Karpas-422 (cell line): ENCODE data around the gene PYCARD. TPM values are rescaled to one million over a fixed set of nuclear protein-coding genes. Genes with fewer than 3 reads are reported as not detected.

ENCODE experiments used
- DNase-seq: peaks from one replicate; pipeline ENCODE4 v3.0.0-alpha.2; 2015
- H2AFZ ChIP-seq: fragments of 200-600 bp; sonication (generic); 2 replicates; pipeline ENCODE4 v1.6.1; 2014; ENCODE audit warnings: antibody characterized with exemption, low read length, mixed read lengths
- H3K27ac ChIP-seq: fragments of 200-600 bp; sonication (generic); 2 replicates; pipeline ENCODE4 v1.5.1; 2014; ENCODE audit warnings: mild to moderate bottlenecking, low read length, moderate library complexity
- H3K27me3 ChIP-seq: fragments of 200-600 bp; sonication (generic); 2 replicates; pipeline ENCODE4 v1.6.1; 2014; ENCODE audit warnings: low read length, mixed read lengths
- H3K36me3 ChIP-seq: fragments of 200-600 bp; sonication (generic); 2 replicates; pipeline ENCODE4 v1.6.1; 2014; ENCODE audit warnings: low read length, mixed read lengths; ENCODE audit not compliant: insufficient read depth
- H3K4me1 ChIP-seq: fragments of 200-600 bp; sonication (generic); 2 replicates; pipeline ENCODE4 v1.6.1; 2014; ENCODE audit warnings: mild to moderate bottlenecking, low read length, mixed read lengths
- H3K4me2 ChIP-seq: fragments of 200-600 bp; sonication (generic); 2 replicates; pipeline ENCODE4 v1.6.1; 2014; ENCODE audit warnings: low read length, low read depth, mild to moderate bottlenecking; ENCODE audit not compliant: poor library complexity, severe bottlenecking
- H3K4me3 ChIP-seq: fragments of 200-600 bp; sonication (generic); 2 replicates; pipeline ENCODE4 v1.5.1; 2014; ENCODE audit warnings: mild to moderate bottlenecking, antibody characterized with exemption, low read length, mixed read lengths
- H3K79me2 ChIP-seq: fragments of 200-600 bp; sonication (generic); 2 replicates; pipeline ENCODE4 v1.6.1; 2014; ENCODE audit warnings: mild to moderate bottlenecking, low read length, mixed read lengths
- H3K9ac ChIP-seq: fragments of 200-600 bp; sonication (generic); 2 replicates; pipeline ENCODE4 v1.6.0; 2014; ENCODE audit warnings: low read length
- H3K9me2 ChIP-seq: fragments of 200-600 bp; sonication (generic), shearing (Covaris generic); replicated peaks from 2 replicates; pipeline ENCODE4 v1.6.0; 2014; ENCODE audit warnings: mild to moderate bottlenecking, low read length, moderate library complexity; ENCODE audit not compliant: insufficient read depth
- H3K9me3 ChIP-seq: fragments of 300-700, 200-600 bp; sonication (generic); 2 replicates; pipeline ENCODE4 v1.6.1; 2014; ENCODE audit warnings: low read length, mixed read lengths
- H4K20me1 ChIP-seq: fragments of 200-600 bp; sonication (generic); 2 replicates; pipeline ENCODE4 v1.6.1; 2014; ENCODE audit warnings: mild to moderate bottlenecking, antibody characterized with exemption, low read length, low read depth; ENCODE audit not compliant: insufficient read depth
- small RNA-seq: library from RNA; depleted of rRNA; stranded (forward); fragments of <200 nt; gene quantifications from one replicate; pipeline ENCODE3, GENCODE V24; 2014
- total RNA-seq: library from RNA; depleted of rRNA; stranded (reverse); fragments of >200 nt; shearing (Covaris generic); gene quantifications from 2 replicates; pipeline ENCODE4 v1.2.3, GENCODE V29; 2014; ENCODE audit warnings: low replicate concordance; rRNA removed

PYCARD gene
- total RNA-seq, 1 experiment from 2014 or later, result 78.0 TPM

GRCh38 chr16:31168848-31169247 is 33.7 kb downstream of the PYCARD start:
- Histone ChIP-seq H3K4me1 (no peaks in the 10 kb centered on the region), H3K9me3 (no peaks in the 10 kb centered on the region), H3K9me2 (no peaks in the 10 kb centered on the region), H3K79me2 (no peaks in the 10 kb centered on the region), H3K27ac (no peak overlapping the region), H3K9ac (no peak overlapping the region), H2AFZ (no peak overlapping the region), H4K20me1 (no peaks in the 10 kb centered on the region), H3K27me3 (no peaks in the 10 kb centered on the region), H3K4me3 (no peak overlapping the region), H3K36me3 (no peaks in the 10 kb centered on the region), H3K4me2 (no peak overlapping the region)
- DNase-seq, result peak; percentile 22

GRCh38 chr16:31167315-31167714 is 35.2 kb downstream of the PYCARD start:
- Histone ChIP-seq H3K4me2 (no peak overlapping the region), H3K4me1 (no peaks in the 10 kb centered on the region), H3K9ac (no peak overlapping the region), H3K27me3 (no peaks in the 10 kb centered on the region), H4K20me1 (no peaks in the 10 kb centered on the region), H3K4me3 (no peak overlapping the region), H2AFZ (no peak overlapping the region), H3K9me2 (no peaks in the 10 kb centered on the region), H3K27ac (no peak overlapping the region), H3K79me2 (no peaks in the 10 kb centered on the region), H3K9me3 (no peaks in the 10 kb centered on the region), H3K36me3 (no peaks in the 10 kb centered on the region)
- DNase-seq, result peak; percentile 10

GRCh38 chr16:31157136-31157535 is 45.4 kb downstream of the PYCARD start:
- Histone ChIP-seq H2AFZ (no peak overlapping the region), H3K27me3 (no peaks in the 10 kb centered on the region)

More at GRCh38 chr16:31157136-31157535, 45.4 kb downstream of the PYCARD start:
- Histone ChIP-seq H3K36me3 (no peaks in the 10 kb centered on the region), H4K20me1 (no peaks in the 10 kb centered on the region), H3K4me2 (no peak overlapping the region), H3K9ac (no peak overlapping the region), H3K9me2 (no peaks in the 10 kb centered on the region), H3K79me2 (no peaks in the 10 kb centered on the region), H3K9me3 (no peaks in the 10 kb centered on the region), H3K4me3 (no peak overlapping the region), H3K4me1 (no peaks in the 10 kb centered on the region), H3K27ac (no peak overlapping the region)
- no peak for DNase-seq

Small RNAs within 50 kb of the gene (small RNA-seq; reads per million reads assigned to genes)
- gene AC009088.4 (not detected), gene NDUFA3P6 (not detected)

Other genes with a start within 250 kb of the PYCARD start
- gene SETD1A, start 245.0 kb downstream of the PYCARD start, total RNA-seq, result 3.8 and 4.3 TPM in 2 replicates
- gene HSD3B7, start 217.6 kb downstream of the PYCARD start, total RNA-seq, result 0.65 and 2.7 TPM in 2 replicates
- gene STX1B, start 192.1 kb downstream of the PYCARD start, total RNA-seq, result 0.07 and 0.11 TPM in 2 replicates
- gene STX4, start 169.2 kb downstream of the PYCARD start, total RNA-seq, result 16.6 and 16.7 TPM in 2 replicates
- gene ZNF668, start 128.5 kb downstream of the PYCARD start, total RNA-seq, result 6.0 and 7.7 TPM in 2 replicates
- 22.0 and 23.3 TPM in 2 replicates for gene ZNF646, start 128.3 kb downstream of the PYCARD start, total RNA-seq
- gene PRSS53, start 113.8 kb downstream of the PYCARD start, total RNA-seq, result 3.2 and 4.0 TPM in 2 replicates
- 70.2 and 93.9 TPM in 2 replicates for gene VKORC1, start 108.0 kb downstream of the PYCARD start, total RNA-seq
- 28.4 and 37.5 TPM in 2 replicates for gene BCKDK, start 94.4 kb downstream of the PYCARD start, total RNA-seq
- 37.2 and 42.7 TPM in 2 replicates for gene KAT8, start 85.1 kb downstream of the PYCARD start, total RNA-seq
- gene PRSS8, start 67.0 kb downstream of the PYCARD start, total RNA-seq, result not detected in 2 replicates
- gene PRSS36, start 52.7 kb downstream of the PYCARD start, total RNA-seq, result not detected in 2 replicates
- 51.4 and 61.7 TPM in 2 replicates for gene FUS, start 22.6 kb downstream of the PYCARD start, total RNA-seq
- not detected in 2 replicates for gene TRIM72, start 11.4 kb upstream of the PYCARD start, total RNA-seq
- not detected in 2 replicates for gene PYDC1, start 14.4 kb upstream of the PYCARD start, total RNA-seq
- gene ITGAM, start 57.2 kb upstream of the PYCARD start, total RNA-seq, result not detected in 2 replicates
- gene ITGAX, start 152.4 kb upstream of the PYCARD start, total RNA-seq, result 0.52 TPM in 1 of 2 replicates, not detected in the other
- not detected in 2 replicates for gene ITGAD, start 190.6 kb upstream of the PYCARD start, total RNA-seq
- gene COX6A2, start 225.6 kb upstream of the PYCARD start, total RNA-seq, result not detected in 2 replicates
- not detected in 2 replicates for gene ZNF843, start 240.0 kb upstream of the PYCARD start, total RNA-seq